ENCODE results near the gene GLRA3. TPM values are rescaled to one million over a fixed set of nuclear protein-coding genes. Genes with fewer than 3 reads are reported as not detected.

Gene GLRA3
- total RNA-seq, 2 experiments from 2014 or later = not detected

DNA sequence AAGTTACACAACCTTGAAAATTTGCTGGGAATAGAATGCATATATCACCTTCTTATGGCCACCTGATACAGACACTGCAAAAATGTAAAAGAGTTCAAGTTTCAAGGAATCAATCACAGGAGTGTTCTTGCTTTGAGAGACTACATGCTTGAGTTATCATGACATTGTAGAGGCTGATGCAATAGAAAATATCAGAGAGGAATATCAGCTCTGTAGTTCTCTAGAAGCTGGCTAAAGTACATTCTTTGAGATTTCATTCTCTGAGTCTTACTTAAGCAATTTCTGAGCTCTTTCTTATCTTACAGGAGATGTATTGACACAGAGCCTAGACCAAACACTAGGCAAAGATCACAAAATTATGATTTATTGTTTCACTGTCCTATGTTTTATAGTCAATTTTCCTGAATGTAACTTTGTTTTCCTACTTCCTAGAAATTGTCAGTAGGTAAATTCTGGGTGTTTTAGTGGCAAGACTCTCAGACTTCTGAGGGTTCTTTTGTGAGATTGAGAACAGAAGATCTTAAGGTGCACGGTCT is 154.7 kb downstream of the GLRA3 start:
- DNase-seq (no peak), ATAC-seq (no peak)
- Mint-ChIP-seq H3K27ac (no peak overlapping the region), H3K27me3 (peaks cover 4% of the 10 kb centered on the region), H3K4me3 (no peak overlapping the region), H3K4me1 (ENCODE audit: low read depth) (no peaks in the 10 kb centered on the region), H3K36me3 (ENCODE audit: low read depth) (no peaks in the 10 kb centered on the region), H3K9me3 (no peaks in the 10 kb centered on the region)
- ChIA-PET POLR2A (no interaction called here), CTCF (no interaction called here)
- intact Hi-C loops (cut with micrococcal nuclease) = no loop called here
- no peak for TF ChIP-seq CTCF (IDR thresholded peaks at IDR 0.05)

GRCh38 chr4:174673865-174674264 is 155.2 kb downstream of the GLRA3 start:
- ATAC-seq (no peak), DNase-seq (no peak)
- Mint-ChIP-seq H3K27ac (no peak overlapping the region), H3K9me3 (no peaks in the 10 kb centered on the region), H3K4me3 (no peak overlapping the region), H3K27me3 (peaks cover 4% of the 10 kb centered on the region), H3K36me3 (ENCODE audit: low read depth) (no peaks in the 10 kb centered on the region), H3K4me1 (ENCODE audit: low read depth) (no peaks in the 10 kb centered on the region)
- intact Hi-C loops (cut with micrococcal nuclease) = no loop called here
- ChIA-PET POLR2A (no interaction called here), CTCF (no interaction called here)
- no peak for TF ChIP-seq CTCF (IDR thresholded peaks at IDR 0.05)

GRCh38 chr4:174672276-174672675 is 156.8 kb downstream of the GLRA3 start:
- no peak for TF ChIP-seq CTCF (IDR thresholded peaks at IDR 0.05)
- H3K27me3 Mint-ChIP-seq = peaks cover 3% of the 10 kb centered on the region
- H3K9me3 Mint-ChIP-seq = no peaks in the 10 kb centered on the region
- ATAC-seq (no peak), DNase-seq (no peak)
- no peak overlapping the region for H3K4me3 Mint-ChIP-seq
- H3K4me1 Mint-ChIP-seq (ENCODE audit: low read depth) = no peaks in the 10 kb centered on the region
- intact Hi-C loops (cut with micrococcal nuclease) = no loop called here
- CTCF ChIA-PET = no interaction called here
- POLR2A ChIA-PET = no interaction called here
- H3K36me3 Mint-ChIP-seq (ENCODE audit: low read depth) = no peaks in the 10 kb centered on the region
- no peak overlapping the region for H3K27ac Mint-ChIP-seq

GRCh38 chr4:174669270-174669669 is 159.8 kb downstream of the GLRA3 start:
- Mint-ChIP-seq H3K4me1 (ENCODE audit: low read depth) (no peaks in the 10 kb centered on the region), H3K4me3 (no peak overlapping the region), H3K27ac (no peak overlapping the region), H3K36me3 (ENCODE audit: low read depth) (no peaks in the 10 kb centered on the region), H3K9me3 (no peaks in the 10 kb centered on the region), H3K27me3 (peaks cover 3% of the 10 kb centered on the region)
- CTCF ChIA-PET = no interaction called here
- DNase-seq (no peak), ATAC-seq (no peak)
- TF ChIP-seq CTCF (IDR thresholded peaks at IDR 0.05) = no peak
- POLR2A ChIA-PET = no interaction called here
- intact Hi-C loops (cut with micrococcal nuclease) = no loop called here

DNA sequence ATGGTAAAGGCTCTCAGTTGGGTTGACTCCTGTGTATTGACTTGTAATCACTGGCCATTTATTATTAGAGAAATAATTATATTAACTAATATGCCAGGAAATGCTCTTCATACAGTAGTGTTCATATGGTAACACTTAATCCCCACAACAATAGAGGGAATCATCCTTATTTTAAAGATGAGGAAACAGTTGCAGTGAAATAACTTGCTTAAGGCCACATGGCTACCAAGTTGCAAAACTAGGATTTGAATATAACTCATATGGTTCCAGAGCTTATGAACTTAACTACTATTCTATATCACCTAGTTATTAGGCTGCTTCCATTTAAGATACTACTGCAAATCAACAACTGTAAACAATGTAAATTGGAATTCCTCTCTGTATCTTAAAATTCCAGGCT is 163.2 kb downstream of the GLRA3 start:
- TF ChIP-seq CTCF (IDR thresholded peaks at IDR 0.05) = no peak
- no peak for DNase-seq

More for the DNA sequence above, 163.2 kb downstream of the GLRA3 start:
- no peak for ATAC-seq
- H3K27me3 Mint-ChIP-seq = no peaks in the 10 kb centered on the region
- CTCF ChIA-PET = no interaction called here
- H3K9me3 Mint-ChIP-seq = no peaks in the 10 kb centered on the region
- POLR2A ChIA-PET = no interaction called here
- intact Hi-C loops (cut with micrococcal nuclease) = no loop called here
- H3K4me1 Mint-ChIP-seq (ENCODE audit: low read depth) = no peaks in the 10 kb centered on the region
- H3K4me3 Mint-ChIP-seq = no peak overlapping the region
- H3K36me3 Mint-ChIP-seq (ENCODE audit: low read depth) = no peaks in the 10 kb centered on the region
- H3K27ac Mint-ChIP-seq = no peak overlapping the region
